Measurements from ENCODE around the gene CCDC181.

GRCh38 chr1:169367686-169368405 lies 59.4 kb downstream of the CCDC181 start, which contains the start of the genes BLZF1 and NME7:
- no peak for TF ChIP-seq CTCF (IDR thresholded peaks at IDR 0.05; ENCODE audit: poor library complexity)
- TF ChIP-seq EZH2phosphoT487 (IDR thresholded peaks at IDR 0.05; ENCODE audit: low read depth, severe bottlenecking, unreplicated experiment) = no peak
- TF ChIP-seq EZH2 (IDR thresholded peaks at IDR 0.05; ENCODE audit: borderline replicate concordance) = no peak
